ENCODE data around the gene CAPG.

DNA sequence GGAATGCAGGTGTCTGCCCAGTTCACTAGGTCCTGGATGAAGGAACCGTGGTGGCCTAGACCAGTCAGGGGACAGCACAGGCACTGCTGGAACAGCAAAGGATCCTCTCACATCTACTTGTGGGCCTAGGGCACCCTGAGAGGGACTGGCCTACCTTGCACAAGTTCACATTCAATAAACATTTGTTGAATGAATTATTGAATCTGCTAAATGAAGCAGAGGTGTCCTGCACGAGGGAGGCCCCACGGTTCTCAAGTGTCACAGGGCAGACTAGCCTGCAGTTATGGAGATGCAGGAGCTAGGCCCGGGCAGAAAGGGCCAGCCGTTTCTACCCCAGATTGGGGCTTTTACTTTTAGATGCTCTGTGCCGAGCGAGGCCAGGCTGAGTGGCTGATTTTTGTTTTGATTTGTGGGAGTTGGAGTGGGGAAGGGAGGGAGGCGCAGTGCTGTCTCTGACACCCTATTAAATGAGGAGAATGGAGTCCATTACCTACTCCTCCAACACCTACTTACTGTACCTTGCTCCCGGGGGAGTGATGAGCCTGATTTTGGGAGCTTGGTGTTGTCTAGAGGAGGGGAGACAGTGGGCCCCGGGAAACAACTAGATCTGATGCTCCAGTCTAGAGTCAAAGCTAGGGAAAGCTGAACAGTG, 26.8 kb upstream of the CAPG start:
- TF ChIP-seq NR1H2 (CRISPR knock-in tag; IDR thresholded peaks at IDR 0.05) (no peak), GABPB1 (CRISPR knock-in tag; IDR thresholded peaks at IDR 0.05) (no peak), ZNF138 (CRISPR knock-in tag; conservative IDR thresholded peaks at IDR 0.05) (no peak), ETV6 (CRISPR knock-in tag; IDR thresholded peaks at IDR 0.05) (no peak), ZNF416 (CRISPR knock-in tag; IDR thresholded peaks at IDR 0.05) (no peak), CBFB (CRISPR knock-in tag; IDR thresholded peaks at IDR 0.05; ENCODE audit: low read depth) (no peak), CREM (CRISPR knock-in tag; IDR thresholded peaks at IDR 0.05) (no peak), CREB1 (CRISPR knock-in tag; IDR thresholded peaks at IDR 0.05) (no peak), ZNF423 (CRISPR knock-in tag; IDR thresholded peaks at IDR 0.05) (no peak)
- TF ChIP-seq, protein P1, sequence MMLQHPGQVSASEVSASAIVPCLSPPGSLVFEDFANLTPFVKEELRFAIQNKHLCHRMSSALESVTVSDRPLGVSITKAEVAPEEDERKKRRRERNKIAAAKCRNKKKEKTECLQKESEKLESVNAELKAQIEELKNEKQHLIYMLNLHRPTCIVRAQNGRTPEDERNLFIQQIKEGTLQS (CRISPR knock-in tag; conservative IDR thresholded peaks at IDR 0.05): no peak
- TF ChIP-seq, protein P2, sequence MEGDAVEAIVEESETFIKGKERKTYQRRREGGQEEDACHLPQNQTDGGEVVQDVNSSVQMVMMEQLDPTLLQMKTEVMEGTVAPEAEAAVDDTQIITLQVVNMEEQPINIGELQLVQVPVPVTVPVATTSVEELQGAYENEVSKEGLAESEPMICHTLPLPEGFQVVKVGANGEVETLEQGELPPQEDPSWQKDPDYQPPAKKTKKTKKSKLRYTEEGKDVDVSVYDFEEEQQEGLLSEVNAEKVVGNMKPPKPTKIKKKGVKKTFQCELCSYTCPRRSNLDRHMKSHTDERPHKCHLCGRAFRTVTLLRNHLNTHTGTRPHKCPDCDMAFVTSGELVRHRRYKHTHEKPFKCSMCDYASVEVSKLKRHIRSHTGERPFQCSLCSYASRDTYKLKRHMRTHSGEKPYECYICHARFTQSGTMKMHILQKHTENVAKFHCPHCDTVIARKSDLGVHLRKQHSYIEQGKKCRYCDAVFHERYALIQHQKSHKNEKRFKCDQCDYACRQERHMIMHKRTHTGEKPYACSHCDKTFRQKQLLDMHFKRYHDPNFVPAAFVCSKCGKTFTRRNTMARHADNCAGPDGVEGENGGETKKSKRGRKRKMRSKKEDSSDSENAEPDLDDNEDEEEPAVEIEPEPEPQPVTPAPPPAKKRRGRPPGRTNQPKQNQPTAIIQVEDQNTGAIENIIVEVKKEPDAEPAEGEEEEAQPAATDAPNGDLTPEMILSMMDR (IDR thresholded peaks at IDR 0.05): no peak
- TF ChIP-seq, protein P3, sequence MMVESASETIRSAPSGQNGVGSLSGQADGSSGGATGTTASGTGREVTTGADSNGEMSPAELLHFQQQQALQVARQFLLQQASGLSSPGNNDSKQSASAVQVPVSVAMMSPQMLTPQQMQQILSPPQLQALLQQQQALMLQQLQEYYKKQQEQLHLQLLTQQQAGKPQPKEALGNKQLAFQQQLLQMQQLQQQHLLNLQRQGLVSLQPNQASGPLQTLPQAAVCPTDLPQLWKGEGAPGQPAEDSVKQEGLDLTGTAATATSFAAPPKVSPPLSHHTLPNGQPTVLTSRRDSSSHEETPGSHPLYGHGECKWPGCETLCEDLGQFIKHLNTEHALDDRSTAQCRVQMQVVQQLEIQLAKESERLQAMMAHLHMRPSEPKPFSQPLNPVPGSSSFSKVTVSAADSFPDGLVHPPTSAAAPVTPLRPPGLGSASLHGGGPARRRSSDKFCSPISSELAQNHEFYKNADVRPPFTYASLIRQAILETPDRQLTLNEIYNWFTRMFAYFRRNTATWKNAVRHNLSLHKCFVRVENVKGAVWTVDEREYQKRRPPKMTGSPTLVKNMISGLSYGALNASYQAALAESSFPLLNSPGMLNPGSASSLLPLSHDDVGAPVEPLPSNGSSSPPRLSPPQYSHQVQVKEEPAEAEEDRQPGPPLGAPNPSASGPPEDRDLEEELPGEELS (CRISPR knock-in tag; IDR thresholded peaks at IDR 0.05): no peak
- TF ChIP-seq, protein P4, sequence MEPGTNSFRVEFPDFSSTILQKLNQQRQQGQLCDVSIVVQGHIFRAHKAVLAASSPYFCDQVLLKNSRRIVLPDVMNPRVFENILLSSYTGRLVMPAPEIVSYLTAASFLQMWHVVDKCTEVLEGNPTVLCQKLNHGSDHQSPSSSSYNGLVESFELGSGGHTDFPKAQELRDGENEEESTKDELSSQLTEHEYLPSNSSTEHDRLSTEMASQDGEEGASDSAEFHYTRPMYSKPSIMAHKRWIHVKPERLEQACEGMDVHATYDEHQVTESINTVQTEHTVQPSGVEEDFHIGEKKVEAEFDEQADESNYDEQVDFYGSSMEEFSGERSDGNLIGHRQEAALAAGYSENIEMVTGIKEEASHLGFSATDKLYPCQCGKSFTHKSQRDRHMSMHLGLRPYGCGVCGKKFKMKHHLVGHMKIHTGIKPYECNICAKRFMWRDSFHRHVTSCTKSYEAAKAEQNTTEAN (CRISPR knock-in tag; IDR thresholded peaks at IDR 0.05): no peak
- TF ChIP-seq, protein P5, sequence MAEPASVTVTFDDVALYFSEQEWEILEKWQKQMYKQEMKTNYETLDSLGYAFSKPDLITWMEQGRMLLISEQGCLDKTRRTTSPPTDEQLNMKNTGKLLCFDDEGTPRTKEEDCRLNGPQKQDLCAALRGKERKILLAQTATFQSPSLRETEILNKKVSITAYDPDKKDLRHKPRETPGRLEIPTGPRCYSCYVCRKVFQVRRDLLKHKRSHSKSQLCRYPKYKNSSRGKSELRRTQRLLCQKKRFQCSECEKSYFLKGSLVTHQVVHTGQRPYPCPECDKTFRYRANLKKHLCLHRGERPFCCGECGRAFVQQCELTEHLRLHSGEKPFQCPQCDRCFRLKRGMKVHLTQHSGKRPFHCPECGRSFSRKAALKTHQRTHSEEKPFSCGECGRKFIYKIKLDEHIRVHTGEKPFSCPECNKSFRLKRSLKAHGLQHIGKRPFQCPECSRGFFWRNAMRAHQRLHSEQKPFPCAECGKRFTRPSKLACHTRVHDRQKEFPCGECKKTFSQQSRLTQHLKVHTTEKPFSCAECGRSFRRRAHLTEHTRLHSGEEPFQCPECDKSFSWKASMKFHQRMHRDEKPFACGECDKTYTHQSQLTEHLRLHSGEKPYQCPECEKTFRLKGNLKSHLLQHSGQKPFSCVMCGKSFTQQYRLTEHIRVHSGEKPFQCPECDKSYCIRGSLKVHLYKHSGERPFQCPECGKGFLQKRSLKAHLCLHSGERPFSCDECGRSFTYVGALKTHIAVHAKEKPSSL (CRISPR knock-in tag; conservative IDR thresholded peaks at IDR 0.05): no peak

Measured in WTC11 (cell line).